Measurements from ENCODE around the gene TMEM17. TPM values are rescaled to one million over a fixed set of nuclear protein-coding genes. Genes with fewer than 3 reads are reported as not detected.

The TMEM17 gene
- total and polyA plus RNA-seq, 2 of the 13 experiments (the other 11 are each of a cell fraction or from before 2014, with no cell fraction given) = 0.22 to 0.50 TPM

DNA sequence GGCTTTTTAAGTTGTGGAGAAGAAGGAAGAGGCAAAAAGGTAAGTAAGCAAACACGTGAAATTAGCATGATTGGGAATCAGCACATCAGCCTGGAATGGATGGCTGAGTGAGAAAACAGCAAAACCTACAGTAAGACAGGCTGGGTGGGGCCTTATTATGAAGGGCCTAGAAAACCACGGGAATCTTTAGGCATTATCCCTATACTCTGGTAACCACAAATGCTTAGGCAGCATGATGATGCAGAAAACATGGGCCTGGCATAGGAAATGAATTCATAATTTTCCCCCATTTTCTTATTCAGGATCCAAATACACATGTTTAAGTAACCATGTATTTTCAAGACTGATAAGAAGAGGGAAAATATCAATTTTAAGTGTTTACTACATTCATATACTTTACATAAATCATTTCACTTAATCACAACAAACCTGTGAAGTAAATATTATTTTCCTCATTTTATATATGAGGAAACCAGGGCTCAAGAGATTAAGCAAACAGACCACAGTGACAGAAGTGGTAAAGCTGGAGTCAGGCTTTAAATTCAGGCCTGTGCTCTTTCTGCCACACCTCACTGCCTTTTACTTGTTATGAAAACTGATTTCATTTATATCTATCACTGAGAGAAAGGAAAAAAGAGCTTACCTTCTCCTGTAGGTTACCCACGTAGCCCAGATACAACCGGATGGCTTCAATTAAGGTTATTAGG is 4.0 kb downstream of the TMEM17 start:
- in situ Hi-C loops (cut with HindIII; ENCODE audit: extremely low pct_ligation_motif_present, low pct_unique_long_range_greater_than_20kb) (no loop called here), intact Hi-C loops (cut with micrococcal nuclease; ENCODE audit: unreplicated experiment) (no loop called here)
- FAIRE-seq (no peak), ATAC-seq (no peak), DNase-seq (ENCODE audit: low spot score) (no peak)
- H4K20me1 ChIP-seq (ENCODE audit: insufficient read depth, low read length) = no peaks in the 10 kb centered on the region
- no peaks in the 10 kb centered on the region for H3K27me3 ChIP-seq (ENCODE audit: control insufficient read depth in 1 of 2, insufficient read depth in 2 of 2, low read length in 2 of 2)
- peak; percentile 39; the same call in 1 of the 2 replicates for TF ChIP-seq NFE2L2 (IDR thresholded peaks at IDR 0.05; ENCODE audit: low read length)
- TF ChIP-seq THYN1 (CRISPR knock-in tag; IDR thresholded peaks at IDR 0.05; ENCODE audit: borderline replicate concordance, low read depth) = 0 out of 2 replicates have a peak, but pooled peaks have one; percentile 12
- TF ChIP-seq GATAD2A (CRISPR knock-in tag; IDR thresholded peaks at IDR 0.05) = 0 out of 2 replicates have a peak, but pooled peaks have one; percentile 10
- no peak for TF ChIP-seq POLR2A (IDR thresholded peaks at IDR 0.05; ENCODE audit: insufficient read depth in 1 of 2, low read depth in 2 of 2, low read length in 2 of 2)
- TF ChIP-seq MAFF (IDR thresholded peaks at IDR 0.05; ENCODE audit: low read depth, low read length) = 0 out of 2 replicates have a peak, but pooled peaks have one; percentile 2
- BruUV-seq (replicated peaks) = no TSS peak
- ChIA-PET CTCF (ENCODE audit: low intra/inter-chr PET ratio, low total read pairs) (no interaction called here), POLR2A (no interaction called here)
- H3K4me3 ChIP-seq (replicated peaks in 1 of 3; ENCODE audit: insufficient read depth in 1 of 3, low read depth in 2 of 3, low read length in 3 of 3) = no peak overlapping the region
- peaks cover 21% of the 10 kb centered on the region for H3K4me1 ChIP-seq (ENCODE audit: insufficient read depth, low read length)
- H3K36me3 ChIP-seq (replicated peaks in 1 of 2; ENCODE audit: control insufficient read depth in 1 of 2, insufficient read depth in 2 of 2, low read length in 2 of 2) = no peaks in the 10 kb centered on the region
- H3K27ac ChIP-seq (ENCODE audit: extremely low read length, insufficient read depth, low read length) = no peak overlapping the region
- no peaks in the 10 kb centered on the region for H3K79me2 ChIP-seq (ENCODE audit: insufficient read depth, low read length)
- H3K9ac ChIP-seq (ENCODE audit: insufficient read depth, low read depth, low read length) = no peak overlapping the region
- H3K4me2 ChIP-seq (ENCODE audit: low read depth, low read length) = no peak overlapping the region
- peak overlapping the region; percentile 35 for H2AFZ ChIP-seq (ENCODE audit: low read length)
- 85% methylated on average over 4 of the region's 4 CpGs for WGBS (ENCODE audit: low lambda C conversion rate)
- H3K9me3 ChIP-seq (ENCODE audit: low read length) = no peaks in the 10 kb centered on the region

DNA sequence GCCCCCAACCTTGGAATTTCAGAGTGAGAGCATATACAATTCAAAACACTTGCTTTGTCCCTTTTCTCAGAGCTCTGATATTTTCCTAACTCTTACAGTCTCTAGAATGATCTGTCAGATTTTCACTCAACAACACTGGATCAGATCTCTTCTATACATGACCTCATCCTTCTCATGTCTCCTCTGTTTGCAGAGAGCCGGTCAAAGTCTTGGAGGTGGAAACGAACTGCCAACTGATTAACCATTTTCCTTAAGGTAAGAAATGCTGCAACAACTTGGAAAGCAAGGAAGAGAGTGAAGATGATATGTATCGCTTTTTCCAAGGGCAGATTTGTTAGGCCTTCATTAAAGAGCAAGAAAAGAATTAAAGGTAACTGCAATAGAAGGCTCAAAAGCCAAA is 4.9 kb downstream of the TMEM17 start:
- 63% methylated on average over 3 of the region's 3 CpGs for WGBS (ENCODE audit: low lambda C conversion rate)
- no TSS peak for BruUV-seq (replicated peaks)
- Histone ChIP-seq H3K27ac (ENCODE audit: extremely low read length, insufficient read depth, low read length) (no peak overlapping the region), H2AFZ (ENCODE audit: low read length) (no peak overlapping the region), H3K4me1 (ENCODE audit: insufficient read depth, low read length) (peaks cover 22% of the 10 kb centered on the region), H3K36me3 (replicated peaks in 1 of 2; ENCODE audit: control insufficient read depth in 1 of 2, insufficient read depth in 2 of 2, low read length in 2 of 2) (no peaks in the 10 kb centered on the region), H3K4me3 (replicated peaks in 1 of 3; ENCODE audit: insufficient read depth in 1 of 3, low read depth in 2 of 3, low read length in 3 of 3) (no peak overlapping the region), H3K9ac (ENCODE audit: insufficient read depth, low read depth, low read length) (no peak overlapping the region), H3K4me2 (ENCODE audit: low read depth, low read length) (no peak overlapping the region), H3K9me3 (ENCODE audit: low read length) (no peaks in the 10 kb centered on the region), H4K20me1 (ENCODE audit: insufficient read depth, low read length) (no peaks in the 10 kb centered on the region), H3K27me3 (ENCODE audit: control insufficient read depth in 1 of 2, insufficient read depth in 2 of 2, low read length in 2 of 2) (no peaks in the 10 kb centered on the region), H3K79me2 (ENCODE audit: insufficient read depth, low read length) (no peaks in the 10 kb centered on the region)
- FAIRE-seq (no peak), DNase-seq (ENCODE audit: low spot score) (no peak), ATAC-seq (no peak)
- in situ Hi-C loops (cut with HindIII; ENCODE audit: extremely low pct_ligation_motif_present, low pct_unique_long_range_greater_than_20kb) (no loop called here), intact Hi-C loops (cut with micrococcal nuclease; ENCODE audit: unreplicated experiment) (no loop called here)
- POLR2A ChIA-PET = interaction anchor here (2.4 kb wide), 1 partner anchor 69 kb away, joined by 5 read pairs; no protein-coding TSS in a partner anchor
- CTCF ChIA-PET (ENCODE audit: low intra/inter-chr PET ratio, low total read pairs) = no interaction called here
- TF ChIP-seq MBD4 (IDR thresholded peaks at IDR 0.05; ENCODE audit: borderline replicate concordance, low read length) (no peak), GLI4 (CRISPR knock-in tag; IDR thresholded peaks at IDR 0.05; ENCODE audit: borderline replicate concordance) (no peak), ZNF772 (CRISPR knock-in tag; IDR thresholded peaks at IDR 0.05) (no peak)
- TF ChIP-seq, protein P1, sequence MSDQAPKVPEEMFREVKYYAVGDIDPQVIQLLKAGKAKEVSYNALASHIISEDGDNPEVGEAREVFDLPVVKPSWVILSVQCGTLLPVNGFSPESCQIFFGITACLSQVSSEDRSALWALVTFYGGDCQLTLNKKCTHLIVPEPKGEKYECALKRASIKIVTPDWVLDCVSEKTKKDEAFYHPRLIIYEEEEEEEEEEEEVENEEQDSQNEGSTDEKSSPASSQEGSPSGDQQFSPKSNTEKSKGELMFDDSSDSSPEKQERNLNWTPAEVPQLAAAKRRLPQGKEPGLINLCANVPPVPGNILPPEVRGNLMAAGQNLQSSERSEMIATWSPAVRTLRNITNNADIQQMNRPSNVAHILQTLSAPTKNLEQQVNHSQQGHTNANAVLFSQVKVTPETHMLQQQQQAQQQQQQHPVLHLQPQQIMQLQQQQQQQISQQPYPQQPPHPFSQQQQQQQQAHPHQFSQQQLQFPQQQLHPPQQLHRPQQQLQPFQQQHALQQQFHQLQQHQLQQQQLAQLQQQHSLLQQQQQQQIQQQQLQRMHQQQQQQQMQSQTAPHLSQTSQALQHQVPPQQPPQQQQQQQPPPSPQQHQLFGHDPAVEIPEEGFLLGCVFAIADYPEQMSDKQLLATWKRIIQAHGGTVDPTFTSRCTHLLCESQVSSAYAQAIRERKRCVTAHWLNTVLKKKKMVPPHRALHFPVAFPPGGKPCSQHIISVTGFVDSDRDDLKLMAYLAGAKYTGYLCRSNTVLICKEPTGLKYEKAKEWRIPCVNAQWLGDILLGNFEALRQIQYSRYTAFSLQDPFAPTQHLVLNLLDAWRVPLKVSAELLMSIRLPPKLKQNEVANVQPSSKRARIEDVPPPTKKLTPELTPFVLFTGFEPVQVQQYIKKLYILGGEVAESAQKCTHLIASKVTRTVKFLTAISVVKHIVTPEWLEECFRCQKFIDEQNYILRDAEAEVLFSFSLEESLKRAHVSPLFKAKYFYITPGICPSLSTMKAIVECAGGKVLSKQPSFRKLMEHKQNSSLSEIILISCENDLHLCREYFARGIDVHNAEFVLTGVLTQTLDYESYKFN (CRISPR knock-in tag; conservative IDR thresholded peaks at IDR 0.05) = 0 out of 2 replicates have a peak, but pooled peaks have one; percentile 21
- TF ChIP-seq, protein P2, sequence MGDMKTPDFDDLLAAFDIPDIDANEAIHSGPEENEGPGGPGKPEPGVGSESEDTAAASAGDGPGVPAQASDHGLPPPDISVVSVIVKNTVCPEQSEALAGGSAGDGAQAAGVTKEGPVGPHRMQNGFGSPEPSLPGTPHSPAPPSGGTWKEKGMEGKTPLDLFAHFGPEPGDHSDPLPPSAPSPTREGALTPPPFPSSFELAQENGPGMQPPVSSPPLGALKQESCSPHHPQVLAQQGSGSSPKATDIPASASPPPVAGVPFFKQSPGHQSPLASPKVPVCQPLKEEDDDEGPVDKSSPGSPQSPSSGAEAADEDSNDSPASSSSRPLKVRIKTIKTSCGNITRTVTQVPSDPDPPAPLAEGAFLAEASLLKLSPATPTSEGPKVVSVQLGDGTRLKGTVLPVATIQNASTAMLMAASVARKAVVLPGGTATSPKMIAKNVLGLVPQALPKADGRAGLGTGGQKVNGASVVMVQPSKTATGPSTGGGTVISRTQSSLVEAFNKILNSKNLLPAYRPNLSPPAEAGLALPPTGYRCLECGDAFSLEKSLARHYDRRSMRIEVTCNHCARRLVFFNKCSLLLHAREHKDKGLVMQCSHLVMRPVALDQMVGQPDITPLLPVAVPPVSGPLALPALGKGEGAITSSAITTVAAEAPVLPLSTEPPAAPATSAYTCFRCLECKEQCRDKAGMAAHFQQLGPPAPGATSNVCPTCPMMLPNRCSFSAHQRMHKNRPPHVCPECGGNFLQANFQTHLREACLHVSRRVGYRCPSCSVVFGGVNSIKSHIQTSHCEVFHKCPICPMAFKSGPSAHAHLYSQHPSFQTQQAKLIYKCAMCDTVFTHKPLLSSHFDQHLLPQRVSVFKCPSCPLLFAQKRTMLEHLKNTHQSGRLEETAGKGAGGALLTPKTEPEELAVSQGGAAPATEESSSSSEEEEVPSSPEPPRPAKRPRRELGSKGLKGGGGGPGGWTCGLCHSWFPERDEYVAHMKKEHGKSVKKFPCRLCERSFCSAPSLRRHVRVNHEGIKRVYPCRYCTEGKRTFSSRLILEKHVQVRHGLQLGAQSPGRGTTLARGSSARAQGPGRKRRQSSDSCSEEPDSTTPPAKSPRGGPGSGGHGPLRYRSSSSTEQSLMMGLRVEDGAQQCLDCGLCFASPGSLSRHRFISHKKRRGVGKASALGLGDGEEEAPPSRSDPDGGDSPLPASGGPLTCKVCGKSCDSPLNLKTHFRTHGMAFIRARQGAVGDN (CRISPR knock-in tag; IDR thresholded peaks at IDR 0.05) = no peak
